PC-3 (cell line): ENCODE results near the gene DPH7.
"Not testable (repeated sequence)": the region's sequence is repeated elsewhere in the genome, so short reads cannot be mapped to it uniquely, and the experiment has no call there.

Experiments
- EZH2 ChIP-seq: fragments of 300-600 bp; sonication (generic); IDR thresholded peaks from one replicate; pipeline ENCODE4 v1.6.1; 2017; ENCODE audit warnings: antibody characterized with exemption, mild to moderate bottlenecking, low read length; ENCODE audit not compliant: unreplicated experiment
- EZH2phosphoT487 ChIP-seq: fragments of 300-600 bp; sonication (generic); IDR thresholded peaks from 2 replicates; pipeline ENCODE4 v1.6.1; 2018; ENCODE audit warnings: mild to moderate bottlenecking, antibody characterized with exemption, low read length, borderline replicate concordance
- TF ChIP-seq, protein P1 (sequence below): fragments of 300-600 bp; sonication (generic); conservative IDR thresholded peaks from 2 replicates; pipeline ENCODE4 v1.5.1; 2017; ENCODE audit warnings: antibody characterized with exemption, low read depth, mild to moderate bottlenecking, low read length

DNA sequence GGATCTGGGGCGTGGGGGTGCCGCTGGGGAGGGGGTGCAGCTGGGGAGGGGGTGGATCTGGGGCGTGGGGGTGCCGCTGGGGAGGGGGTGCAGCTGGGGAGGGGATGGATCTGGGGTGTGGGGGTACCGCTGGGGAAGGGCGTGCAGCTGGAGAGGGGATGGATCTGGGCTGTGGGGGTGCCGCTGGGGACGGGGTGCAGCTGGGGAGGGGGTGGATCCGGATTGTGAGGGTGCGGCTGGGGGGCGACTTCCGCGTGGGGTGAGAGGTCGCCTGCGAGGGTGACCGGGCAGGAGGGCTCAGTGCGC is 27.8 kb downstream of the DPH7 start:
- TF ChIP-seq, protein P1, sequence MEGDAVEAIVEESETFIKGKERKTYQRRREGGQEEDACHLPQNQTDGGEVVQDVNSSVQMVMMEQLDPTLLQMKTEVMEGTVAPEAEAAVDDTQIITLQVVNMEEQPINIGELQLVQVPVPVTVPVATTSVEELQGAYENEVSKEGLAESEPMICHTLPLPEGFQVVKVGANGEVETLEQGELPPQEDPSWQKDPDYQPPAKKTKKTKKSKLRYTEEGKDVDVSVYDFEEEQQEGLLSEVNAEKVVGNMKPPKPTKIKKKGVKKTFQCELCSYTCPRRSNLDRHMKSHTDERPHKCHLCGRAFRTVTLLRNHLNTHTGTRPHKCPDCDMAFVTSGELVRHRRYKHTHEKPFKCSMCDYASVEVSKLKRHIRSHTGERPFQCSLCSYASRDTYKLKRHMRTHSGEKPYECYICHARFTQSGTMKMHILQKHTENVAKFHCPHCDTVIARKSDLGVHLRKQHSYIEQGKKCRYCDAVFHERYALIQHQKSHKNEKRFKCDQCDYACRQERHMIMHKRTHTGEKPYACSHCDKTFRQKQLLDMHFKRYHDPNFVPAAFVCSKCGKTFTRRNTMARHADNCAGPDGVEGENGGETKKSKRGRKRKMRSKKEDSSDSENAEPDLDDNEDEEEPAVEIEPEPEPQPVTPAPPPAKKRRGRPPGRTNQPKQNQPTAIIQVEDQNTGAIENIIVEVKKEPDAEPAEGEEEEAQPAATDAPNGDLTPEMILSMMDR = not testable (repeated sequence)
- not testable (repeated sequence) for TF ChIP-seq EZH2, EZH2phosphoT487
